HG03342 (cell line): ENCODE results near the gene ERBB2.
A peak's percentile ranks its signal among the peaks of the same experiment; 100 is the strongest.
"Not testable (repeated sequence)": the region's sequence is repeated elsewhere in the genome, so short reads cannot be mapped to it uniquely, and the experiment has no call there.

ENCODE experiments used
- ATAC-seq: cut with Tn5 transposase; IDR thresholded peaks from one replicate; pipeline ENCODE4 v1.9.1; 2021; ENCODE audit warnings: mild to moderate bottlenecking, moderate library complexity; ENCODE audit not compliant: unreplicated experiment

The ERBB2 gene

DNA sequence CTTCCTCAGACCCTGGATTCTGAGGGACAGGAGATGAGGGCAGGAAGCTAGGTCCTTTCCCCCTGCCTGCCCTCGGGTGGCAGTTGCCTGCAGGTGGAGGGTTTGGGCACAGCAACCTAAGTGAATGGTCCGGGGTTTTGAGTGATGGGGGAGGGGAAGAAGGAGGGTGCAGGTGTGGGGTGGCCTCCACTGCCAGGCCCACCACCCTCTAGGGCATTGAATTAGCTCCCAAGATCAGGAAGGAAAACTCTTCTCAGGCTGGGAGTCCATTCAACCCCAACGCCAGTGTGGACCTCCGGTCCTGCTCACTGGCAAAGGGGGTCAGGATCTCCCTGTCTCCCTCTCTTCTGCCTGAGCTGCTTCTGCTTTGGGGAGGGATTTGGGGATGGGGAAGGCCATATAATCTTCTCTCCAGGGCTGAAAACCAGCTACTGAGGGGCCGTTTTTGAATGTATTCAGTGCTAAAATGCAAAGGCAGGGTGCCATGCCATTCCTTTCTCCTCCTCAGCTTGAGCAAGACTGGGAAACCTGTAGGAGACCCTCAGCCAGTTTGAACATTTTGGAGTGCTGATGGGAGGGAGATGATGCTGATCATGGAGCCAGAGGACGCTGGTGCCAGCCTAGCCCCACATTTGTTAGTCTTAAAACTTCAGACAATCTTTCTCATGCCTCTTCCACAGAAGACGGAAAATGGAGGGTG lies 56.7 kb downstream of the ERBB2 start:
- ATAC-seq = no peak

DNA sequence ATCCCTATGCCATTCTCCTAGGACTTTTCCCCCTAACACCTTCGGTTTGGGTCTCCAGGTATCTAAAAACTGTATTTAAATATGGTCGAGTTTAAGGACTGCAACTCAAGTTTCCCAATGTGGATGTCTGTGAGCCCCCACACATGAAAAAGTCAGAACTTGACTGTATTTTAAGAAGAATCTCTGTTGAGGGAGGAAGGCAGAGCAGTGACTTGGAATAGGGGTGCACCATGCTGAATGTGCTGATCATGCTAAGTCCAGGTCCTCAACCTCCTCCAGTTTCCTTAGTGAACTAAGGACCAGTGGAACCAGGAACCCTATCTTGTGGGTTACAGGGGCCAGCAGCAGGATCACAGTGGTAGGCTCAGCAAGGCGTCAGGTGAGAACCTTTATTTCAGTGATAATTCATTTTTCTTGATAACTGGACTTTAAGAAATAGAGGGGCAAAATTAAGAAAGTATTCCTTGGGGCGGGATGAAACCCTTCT lies 57.4 kb downstream of the ERBB2 start:
- ATAC-seq = no peak

DNA sequence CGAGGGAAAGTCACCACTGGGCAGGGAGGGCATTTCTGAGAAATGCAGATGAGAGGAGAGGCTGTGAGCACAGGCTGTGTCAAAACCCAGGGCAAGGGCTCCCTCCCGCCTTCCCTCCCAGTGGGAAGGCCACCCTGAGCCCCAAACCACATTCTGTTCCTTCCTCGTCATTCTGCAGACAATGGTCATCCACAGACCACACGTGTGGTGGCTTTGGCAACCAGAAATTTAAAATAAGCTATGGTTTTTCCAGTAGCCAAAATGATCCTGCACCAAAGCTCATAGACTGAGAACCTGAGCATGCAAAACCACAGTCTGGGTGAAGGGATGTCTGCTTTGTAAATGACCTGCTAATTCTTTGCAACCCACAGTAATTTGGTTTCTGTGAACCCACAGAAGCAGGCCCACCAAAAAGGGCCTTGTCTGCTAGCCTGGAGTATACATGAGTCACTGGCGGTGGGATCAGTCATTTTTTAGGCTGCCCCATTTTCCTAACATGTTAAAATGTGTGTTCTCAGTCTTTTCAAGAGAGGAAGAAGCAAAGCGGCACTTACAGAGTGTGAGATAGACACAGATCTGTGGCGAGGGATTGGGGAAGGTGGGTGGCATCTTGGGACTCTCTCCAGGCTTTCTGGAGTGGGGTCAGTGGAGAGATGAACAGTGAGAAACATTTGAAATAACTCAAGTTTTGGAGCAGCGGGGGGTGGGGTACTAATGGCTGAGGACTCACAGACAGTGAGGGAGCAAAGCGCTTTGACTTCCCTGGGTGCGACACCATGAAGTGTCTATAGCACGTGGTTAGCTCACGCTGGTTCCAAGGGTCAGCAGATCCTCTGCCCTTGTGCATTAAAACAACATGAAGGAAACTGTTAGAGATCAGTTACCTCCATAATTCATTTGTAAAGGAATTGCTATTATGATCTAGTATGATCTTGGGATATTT lies 58.3 kb downstream of the ERBB2 start:
- ATAC-seq = no peak

DNA sequence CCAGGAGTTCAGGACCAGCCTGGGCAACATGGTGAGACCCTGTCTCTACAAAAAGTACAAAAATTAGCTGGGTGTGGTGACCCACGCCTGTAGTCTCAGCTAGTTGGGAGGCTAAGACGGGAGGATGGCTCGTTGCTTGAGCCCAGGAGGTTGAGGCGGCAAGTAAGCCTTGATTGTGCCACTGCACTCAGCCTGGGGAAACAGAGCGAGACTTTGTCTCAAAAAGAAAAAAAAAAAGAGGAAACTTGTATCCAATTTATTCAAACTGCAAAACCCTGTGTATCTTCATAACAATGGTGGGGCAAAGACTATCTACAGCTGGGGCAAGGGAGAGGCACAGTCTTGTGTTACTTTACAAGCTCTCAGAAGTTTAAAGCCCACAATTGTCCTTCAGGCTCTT lies 59.3 kb downstream of the ERBB2 start:
- ATAC-seq = no peak

DNA sequence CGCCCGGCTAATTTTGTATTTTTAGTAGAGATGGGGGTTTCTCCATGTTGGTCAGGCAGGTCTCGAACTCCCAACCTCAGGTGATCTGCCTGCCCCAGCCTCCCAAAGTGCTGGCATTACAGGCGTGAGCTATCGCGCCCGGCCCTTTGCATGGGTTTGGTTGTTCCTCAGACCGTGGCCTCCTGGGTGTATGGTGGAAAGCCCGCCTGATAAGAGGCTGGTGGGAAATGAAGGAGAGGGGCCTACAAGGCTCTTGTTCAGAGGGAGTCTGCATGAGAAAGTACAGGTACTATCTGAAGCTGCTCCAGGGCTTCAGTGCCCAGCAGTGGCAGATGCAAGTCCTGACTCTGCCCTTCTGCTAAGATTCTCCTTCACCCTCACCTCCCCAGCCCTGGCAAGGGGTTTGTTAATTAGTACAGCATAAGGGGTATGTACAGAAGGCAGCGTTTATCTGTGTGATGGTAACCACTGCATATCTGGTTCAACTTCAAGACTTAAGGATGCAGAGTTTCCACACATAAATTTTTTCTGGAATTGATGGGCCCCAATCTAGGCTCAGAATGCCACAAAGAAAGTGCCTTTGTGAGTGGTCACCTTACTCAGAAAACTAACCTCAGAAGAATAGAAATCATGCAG lies 62.1 kb downstream of the ERBB2 start:
- no peak for ATAC-seq

DNA sequence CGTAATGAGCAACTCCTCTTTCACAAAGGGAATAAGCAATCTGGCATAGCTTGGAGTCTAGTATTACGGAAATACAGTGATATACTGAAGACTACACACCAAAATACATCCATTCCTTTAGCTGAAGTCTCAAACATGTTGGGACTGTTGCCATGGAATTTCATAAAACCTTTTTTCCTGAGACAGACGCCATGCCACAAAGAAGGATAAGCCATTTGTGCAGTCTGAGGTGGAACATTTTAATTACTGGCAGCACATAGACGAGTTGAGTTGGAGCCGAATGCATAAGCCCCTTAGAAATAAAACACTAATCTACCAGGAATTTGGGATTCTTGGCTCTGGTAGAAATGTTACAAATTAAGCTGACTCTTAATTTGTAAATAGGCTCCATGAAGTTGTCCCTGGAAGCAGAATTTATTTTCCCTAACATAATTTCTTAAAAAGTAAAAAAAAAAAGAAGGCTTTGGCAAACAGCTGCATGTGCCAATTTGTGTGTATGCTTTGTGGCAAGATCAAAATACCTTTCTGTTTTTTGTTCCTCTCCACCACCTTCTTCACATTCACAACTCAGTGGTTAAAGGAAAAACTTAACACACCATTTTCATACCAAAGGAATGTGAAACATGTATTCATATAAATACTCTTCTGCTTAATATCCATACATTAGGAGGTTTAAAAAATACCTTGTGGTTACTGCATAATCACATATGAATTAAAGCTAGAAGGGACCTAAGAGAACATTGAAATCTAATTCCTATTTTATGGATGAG lies 63.4 kb downstream of the ERBB2 start:
- no peak for ATAC-seq

DNA sequence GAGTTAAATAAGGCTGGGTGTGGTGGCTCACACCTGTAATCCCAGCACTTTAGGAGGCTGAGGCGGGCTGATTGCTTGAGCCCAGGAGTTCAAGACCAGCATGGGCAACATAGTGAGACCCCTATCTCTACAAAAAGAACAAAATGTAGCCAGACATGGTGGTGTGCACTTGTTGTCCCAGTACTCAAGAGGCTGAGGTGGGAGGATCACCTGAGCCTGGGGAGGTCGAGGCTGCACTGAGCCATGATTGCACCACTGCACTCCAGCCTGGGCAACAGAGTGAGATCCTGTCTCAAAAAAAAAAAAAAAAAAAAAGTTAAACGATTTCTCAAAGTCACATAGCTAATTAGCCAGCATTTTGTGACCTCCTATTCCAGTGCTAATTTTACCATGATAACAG lies 64.3 kb downstream of the ERBB2 start:
- ATAC-seq = not testable (repeated sequence)

DNA sequence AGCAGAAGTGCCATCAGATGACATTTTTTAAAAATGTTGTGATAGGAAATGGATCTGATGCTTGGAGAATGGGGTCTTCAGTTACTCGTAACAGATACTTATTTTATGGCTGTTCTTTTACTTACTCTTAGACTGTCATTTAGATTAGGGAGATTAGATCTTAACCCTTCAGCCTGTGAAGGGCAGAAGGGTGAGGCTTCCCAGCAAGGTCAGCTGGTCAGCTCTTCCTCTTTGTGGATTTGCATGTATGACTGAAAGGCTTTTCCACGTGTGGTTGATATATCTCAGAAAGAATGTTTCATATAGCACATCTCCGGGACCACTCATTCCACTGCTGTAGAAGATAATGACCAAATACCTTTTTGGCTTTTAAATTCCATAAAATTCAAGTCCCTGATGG lies 65.3 kb downstream of the ERBB2 start:
- ATAC-seq = no peak

DNA sequence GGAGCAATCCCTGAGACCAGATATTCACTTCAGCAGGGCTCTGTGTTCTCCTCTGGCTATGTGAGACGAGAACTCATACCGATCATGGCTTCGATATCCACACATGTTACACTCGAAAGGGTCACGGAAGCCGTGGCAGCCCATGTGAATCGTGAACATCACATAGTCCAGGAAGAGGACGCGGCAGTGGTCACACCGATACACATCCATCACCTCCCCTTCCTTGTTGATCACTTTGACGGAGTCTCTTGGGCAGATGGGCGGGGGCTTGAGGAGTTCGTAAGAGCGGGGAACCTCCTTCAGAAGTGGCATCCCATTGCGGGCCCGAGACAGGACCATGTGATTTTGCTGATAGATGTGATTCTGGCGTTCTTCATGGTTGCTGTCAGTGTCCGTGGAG lies 65.9 kb downstream of the ERBB2 start:
- no peak for ATAC-seq

DNA sequence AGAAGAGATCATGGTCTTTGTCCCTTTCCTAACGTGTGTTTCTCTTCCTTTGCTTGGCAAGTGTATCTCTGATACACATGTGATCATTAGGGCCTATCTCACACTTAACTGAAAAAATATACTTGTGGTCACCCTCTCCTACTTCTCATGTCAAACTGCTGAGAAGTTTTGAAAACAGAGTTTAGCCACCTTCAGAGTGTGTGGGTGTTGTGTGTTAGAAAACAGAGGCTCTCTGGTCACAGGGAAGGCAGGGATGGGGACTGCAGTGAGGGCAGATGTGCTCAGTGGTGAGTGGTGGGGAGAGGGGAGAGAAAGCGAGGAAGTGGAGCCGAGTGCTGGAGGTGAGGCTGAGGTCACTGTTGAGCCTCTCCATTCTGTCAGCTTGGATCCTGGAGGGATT lies 67.3 kb downstream of the ERBB2 start:
- no peak for ATAC-seq

DNA sequence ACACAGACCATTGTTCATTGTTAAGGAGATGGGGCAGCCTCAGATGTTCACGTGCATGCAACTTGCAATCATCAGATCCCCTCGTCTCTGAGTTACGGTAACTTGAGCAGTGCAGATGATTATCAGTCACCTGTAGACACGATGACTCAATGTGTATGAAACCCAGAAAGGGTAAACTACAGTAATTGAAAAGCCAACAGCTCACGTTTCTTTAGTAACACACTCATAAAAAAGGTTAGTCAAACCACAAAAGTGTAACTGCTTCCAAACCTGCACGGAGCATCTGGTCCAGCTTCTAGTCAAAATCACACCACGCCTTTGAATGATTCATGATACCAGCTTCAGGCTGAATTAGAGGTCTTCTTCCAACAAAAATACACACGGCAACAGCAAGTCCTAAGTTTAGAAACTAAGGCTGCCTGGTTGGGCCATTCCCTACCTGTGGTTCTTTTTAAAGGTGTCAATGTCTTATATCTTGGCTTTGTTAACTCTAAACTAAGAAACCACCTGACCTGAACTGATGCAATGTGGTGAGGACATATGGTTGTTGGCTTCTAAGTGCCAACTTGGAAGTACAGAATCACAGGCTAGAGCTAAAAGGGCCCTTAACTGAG lies 70.2 kb downstream of the ERBB2 start:
- ATAC-seq = peak; percentile 53

DNA sequence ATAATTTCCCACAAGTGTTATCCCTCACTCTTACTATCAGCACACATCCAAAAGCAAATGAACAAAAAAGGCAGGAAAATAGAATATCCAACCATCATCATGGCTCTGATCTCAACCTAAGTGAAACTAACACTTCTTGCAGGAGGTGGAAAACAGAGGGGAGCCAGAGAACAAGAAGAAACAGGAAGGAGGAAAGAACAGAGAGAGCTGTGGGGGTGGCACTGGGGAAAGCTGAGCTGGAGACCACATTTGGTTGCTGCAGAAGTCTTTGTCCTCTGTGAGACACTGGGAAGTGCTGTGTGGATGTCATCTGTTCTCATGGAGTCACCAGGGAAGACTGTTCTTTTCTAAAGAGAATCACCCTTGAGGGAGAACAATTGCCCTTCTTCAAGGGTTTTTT lies 72.6 kb downstream of the ERBB2 start:
- no peak for ATAC-seq

DNA sequence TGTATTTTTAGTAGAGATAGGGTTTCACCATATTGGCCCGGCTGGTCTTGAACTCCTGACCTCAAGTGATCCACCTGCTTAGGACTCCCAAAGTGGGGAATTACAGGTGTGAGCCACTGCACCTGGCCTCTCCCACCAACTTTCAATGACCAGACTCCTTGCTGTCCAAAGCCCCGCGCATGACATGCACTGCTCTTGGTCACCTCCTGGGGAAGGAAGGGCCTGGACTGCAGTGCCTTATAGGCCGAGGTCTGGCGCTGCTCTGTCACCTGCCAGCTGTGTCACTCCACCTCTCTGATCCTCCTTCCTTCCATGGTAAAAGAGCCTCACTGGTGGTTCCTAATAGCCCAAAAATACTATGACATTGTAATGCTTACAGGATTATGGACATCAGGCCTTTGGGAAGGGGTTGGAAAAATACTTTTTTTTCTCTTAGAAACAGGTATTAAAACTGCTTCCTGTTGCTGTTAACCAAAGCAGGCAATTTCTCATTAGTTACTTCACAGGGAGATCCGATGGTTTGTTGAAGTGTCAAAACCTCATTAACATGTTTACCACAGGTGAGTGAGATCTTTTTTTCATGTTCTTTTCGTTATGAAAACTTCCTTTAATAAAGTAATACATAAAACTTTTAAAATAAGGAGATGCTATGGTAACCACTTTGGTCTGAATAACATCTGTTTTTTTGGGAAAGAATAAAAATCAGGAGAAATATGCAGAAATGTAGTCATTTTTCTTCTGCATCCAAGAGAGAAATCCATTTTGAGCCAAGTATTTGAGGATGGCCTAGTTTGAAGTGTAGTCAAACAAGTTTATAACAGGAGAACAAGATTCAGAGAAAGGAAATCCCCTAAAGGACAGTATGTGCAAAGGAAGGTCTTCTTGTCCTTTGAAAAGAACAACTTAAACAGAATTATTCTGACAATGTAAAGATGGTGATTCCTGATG lies 73.4 kb downstream of the ERBB2 start:
- ATAC-seq = no peak

DNA sequence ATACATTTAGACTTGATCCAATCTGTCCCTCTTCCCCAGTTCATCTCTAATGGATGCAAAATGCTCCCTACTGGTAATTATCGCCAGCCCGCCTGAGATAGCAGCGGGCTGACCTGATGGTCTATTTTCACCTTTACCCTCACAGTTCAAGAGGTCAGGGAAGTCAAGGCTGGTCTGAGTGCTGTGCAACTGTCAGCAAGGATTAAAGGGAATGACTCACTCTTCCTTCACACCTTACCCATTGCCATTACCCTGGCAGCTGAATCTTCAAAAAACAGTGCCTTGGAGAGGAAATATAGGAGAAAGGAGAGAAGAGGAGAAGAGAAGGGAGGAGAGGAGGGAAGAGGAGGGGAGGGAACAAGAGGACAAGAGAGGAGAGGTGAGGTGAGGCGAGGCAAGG lies 74.2 kb downstream of the ERBB2 start:
- ATAC-seq = no peak

DNA sequence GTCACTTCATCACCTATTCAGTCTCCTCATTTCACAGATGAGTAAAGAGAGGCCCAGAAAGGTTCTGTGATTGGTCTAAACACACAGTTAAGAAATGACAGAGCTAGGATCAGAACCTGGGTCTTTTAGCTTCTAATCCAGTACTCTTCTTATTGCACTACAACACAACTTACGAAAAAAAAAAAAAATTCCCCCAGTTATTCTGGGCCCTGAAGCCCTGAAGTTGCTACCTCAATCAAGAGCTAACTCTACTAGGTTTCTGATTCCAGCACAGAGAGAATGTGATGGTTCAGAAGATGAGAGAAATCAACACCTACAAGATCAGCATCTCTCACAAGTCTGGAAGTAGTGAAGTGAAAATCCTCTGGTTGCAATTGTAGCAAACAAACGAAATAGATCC lies 75.2 kb downstream of the ERBB2 start:
- ATAC-seq = no peak

DNA sequence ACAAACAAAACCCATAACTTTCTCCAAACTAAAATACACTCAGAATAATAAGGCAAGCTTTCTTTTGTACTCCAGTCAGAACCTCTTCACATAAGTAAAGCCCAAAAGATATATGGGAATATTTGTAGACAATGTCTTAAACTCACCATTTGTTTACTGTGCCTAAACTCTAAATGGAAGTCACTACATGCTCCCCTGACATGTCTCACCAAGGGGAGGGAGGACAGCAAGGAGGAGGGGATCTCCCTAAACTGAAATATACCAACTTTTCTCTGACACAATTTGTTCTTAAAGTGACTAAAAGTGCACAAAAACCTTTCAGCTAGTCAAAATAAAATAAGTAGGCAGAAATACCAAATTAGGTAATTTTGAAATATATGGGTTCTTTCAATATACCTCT lies 76.4 kb downstream of the ERBB2 start:
- ATAC-seq = no peak

DNA sequence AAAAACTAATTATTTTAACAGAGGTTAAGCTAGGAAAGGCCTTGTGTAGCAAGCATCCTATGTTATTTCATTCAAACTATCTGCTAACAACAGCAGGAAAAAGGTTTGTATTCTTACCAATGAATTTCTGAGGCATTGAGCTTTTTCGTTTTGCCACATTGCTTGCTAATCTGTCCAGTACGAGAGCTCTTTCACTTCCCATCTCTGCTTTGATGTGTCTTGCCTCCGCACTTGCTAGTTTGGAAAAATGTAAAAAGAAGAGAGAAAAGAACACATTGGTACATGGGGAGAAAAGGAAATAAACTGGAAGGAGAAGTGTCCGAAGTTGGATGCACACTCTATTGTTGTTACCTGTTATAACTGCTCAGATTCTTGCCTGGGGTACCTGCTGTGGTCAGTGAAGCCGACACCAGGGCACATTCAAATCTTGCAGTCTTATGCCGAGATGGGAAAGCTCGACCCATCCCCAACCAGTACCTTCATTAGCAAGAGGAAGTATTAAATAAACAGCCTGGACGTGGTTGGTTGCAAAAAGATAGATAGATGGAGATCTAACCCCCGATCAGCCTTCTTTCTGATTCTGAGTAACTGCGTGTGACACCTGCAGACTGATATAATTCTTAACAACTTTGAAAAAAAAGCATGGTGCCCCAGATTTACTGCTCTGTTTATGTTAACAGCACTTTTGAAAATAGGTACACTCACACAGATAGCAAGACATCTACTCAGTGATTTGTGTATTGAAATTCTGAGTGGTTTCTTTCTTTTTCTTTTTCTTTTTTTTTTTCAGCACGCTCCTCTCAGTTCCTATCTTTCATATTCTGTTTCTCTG lies 77.9 kb downstream of the ERBB2 start:
- no peak for ATAC-seq
